ENCODE results near the gene REPIN1.
A peak's percentile ranks its signal among the peaks of the same experiment; 100 is the strongest.

Gene REPIN1

GRCh38 chr7:150409300-150410030 lies 40.8 kb downstream of the REPIN1 start:
- no peak for DNase-seq

- DNase-seq, result no peak
These were observed 41.5 kb downstream of the REPIN1 start for GRCh38 chr7:150410131-150410530.

GRCh38 chr7:150410680-150411346 lies 42.2 kb downstream of the REPIN1 start:
- no peak for DNase-seq

GRCh38 chr7:150411606-150412005 lies 43.0 kb downstream of the REPIN1 start:
- no peak for DNase-seq

GRCh38 chr7:150412016-150412415 lies 43.4 kb downstream of the REPIN1 start:
- no peak for DNase-seq

- DNase-seq, result no peak
These were observed 44.2 kb downstream of the REPIN1 start for GRCh38 chr7:150412518-150413488.

- no peak for DNase-seq
These were observed 45.0 kb downstream of the REPIN1 start for GRCh38 chr7:150413640-150414081.

GRCh38 chr7:150415161-150416153 lies 46.8 kb downstream of the REPIN1 start:
- DNase-seq, result no peak

GRCh38 chr7:150417239-150417638 lies 48.6 kb downstream of the REPIN1 start:
- DNase-seq, result no peak

GRCh38 chr7:150417863-150418262 lies 49.2 kb downstream of the REPIN1 start:
- no peak for DNase-seq

- no peak for DNase-seq
These were observed 51.6 kb downstream of the REPIN1 start for GRCh38 chr7:150420242-150420641.

- peak; percentile 58 for DNase-seq
These were observed 52.5 kb downstream of the REPIN1 start for GRCh38 chr7:150420987-150421674.

- no peak for DNase-seq
These were observed 53.2 kb downstream of the REPIN1 start for GRCh38 chr7:150421831-150422230.
